NCI-H446 (cell line): Measurements from ENCODE around the gene BNIP2.

ENCODE experiments used
- DNase-seq, 2 experiments: peaks; one replicate each; lab custom pipeline; 2025; lab: John Stamatoyannopoulos, UW

Gene BNIP2

GRCh38 chr15:59636184-59636583, 52.9 kb downstream of the BNIP2 start:
- DNase-seq = no peak

- DNase-seq = no peak
Measured at GRCh38 chr15:59632714-59633113, 56.4 kb downstream of the BNIP2 start.

- DNase-seq = peak in 1 of 2 experiments; percentile 4
Measured at GRCh38 chr15:59622289-59622688, 66.8 kb downstream of the BNIP2 start.

GRCh38 chr15:59618406-59618805, 70.7 kb downstream of the BNIP2 start:
- no peak for DNase-seq

GRCh38 chr15:59616379-59616778, 72.7 kb downstream of the BNIP2 start:
- DNase-seq = no peak

- DNase-seq = no peak
Measured at GRCh38 chr15:59615661-59616060, 73.5 kb downstream of the BNIP2 start.

GRCh38 chr15:59614153-59614552, 75.0 kb downstream of the BNIP2 start:
- no peak for DNase-seq

GRCh38 chr15:59611276-59612260, 77.6 kb downstream of the BNIP2 start, which contains the start of gene GCNT3:
TSS of gene GCNT3 (plus strand) at chr15:59611783. CDS start at chr15:59618239, 6,456 bp downstream.
- no peak for DNase-seq

- DNase-seq = no peak
Measured at GRCh38 chr15:59609730-59610712, 79.1 kb downstream of the BNIP2 start.
